Spleen (tissue), 7 donors: ENCODE data around the gene TNXB.
"Not testable (repeated sequence)": the region's sequence is repeated elsewhere in the genome, so short reads cannot be mapped to it uniquely, and the experiment has no call there.

Experiments used
- CTCF ChIP-seq, 11 experiments: fragments of 200-600 bp in 7 of 11; fragments of 450-650 bp in 4 of 11; sonication (generic) in 4 of 11; IDR thresholded peaks in 8 of 11; conservative IDR thresholded peaks in 3 of 11; 1 replicate in 7 of 11; 2 replicates in 4 of 11; pipeline versions ENCODE4 v1.4.0 to v1.8.0; 2016 to 2021; ENCODE audit warnings: antibody characterized with exemption in 11 of 11, inconsistent platforms in 4 of 11, mild to moderate bottlenecking in 1 of 11
- POLR2AphosphoS5 ChIP-seq, 3 donors: sonication (generic); formaldehyde crosslinking; IDR thresholded peaks; one replicate each; pipeline ENCODE4 v1.5.1; 2017; ENCODE audit warnings: antibody characterized with exemption in 3 of 3
- donor health status: DM: no; HTN: no; CAD: no; lungs with moderate emphysema.
- donor health status: DM: no; HTN: no; CAD: no.
- donor health status: DM: no; HTN: no; CAD: no.

- not testable (repeated sequence) for TF ChIP-seq CTCF (IDR thresholded peaks at IDR 0.05 in 8 of 11, conservative IDR thresholded peaks at IDR 0.05 in 3 of 11); POLR2AphosphoS5 (IDR thresholded peaks at IDR 0.05)
These were observed 8.9 kb downstream of the TNXB start for GRCh38 chr6:32100251-32100650.
